Measurements from ENCODE around the gene SPECC1. TPM values are rescaled to one million over a fixed set of nuclear protein-coding genes. Genes with fewer than 3 reads are reported as not detected.

The SPECC1 gene
- total RNA-seq, 1 donor from 2014 or later = 93.1 TPM

DNA sequence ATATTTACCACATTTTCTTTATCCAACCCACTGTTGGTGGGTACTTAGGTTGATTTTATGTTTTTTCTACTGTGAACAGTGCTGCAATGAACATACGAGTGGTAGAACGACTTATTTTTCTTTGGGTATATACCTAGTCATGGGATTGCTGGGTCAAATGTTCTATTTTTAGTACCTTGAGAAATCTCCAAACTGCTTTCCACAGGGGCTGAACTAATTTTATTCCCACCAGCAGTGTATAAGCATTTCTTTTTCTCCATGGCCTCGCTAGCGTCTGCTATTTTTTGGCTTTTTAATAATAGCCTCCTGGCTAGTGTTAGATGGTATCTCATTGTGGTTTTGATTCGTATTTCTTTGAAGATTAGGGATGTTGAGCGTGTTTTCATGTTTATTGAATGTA is 255.8 kb downstream of the SPECC1 start:
- Mint-ChIP-seq H3K27ac (no peak overlapping the region), H3K9me3 (peaks cover 2% of the 10 kb centered on the region), H3K4me3 (no peak overlapping the region), H3K4me1 (peaks cover 44% of the 10 kb centered on the region), H3K36me3 (peaks cover 30% of the 10 kb centered on the region), H3K27me3 (ENCODE audit: insufficient read depth, low read depth) (peaks cover 3% of the 10 kb centered on the region)
- peaks cover 7% of the 10 kb centered on the region for H3K4me1 ChIP-seq
- H3K27ac ChIP-seq = no peak overlapping the region
- H3K79me2 ChIP-seq (ENCODE audit: low read depth) = no peaks in the 10 kb centered on the region
- no peak overlapping the region for H3K4me2 ChIP-seq
- TF ChIP-seq EZH2phosphoT487 (IDR thresholded peaks at IDR 0.05) = no peak
- TF ChIP-seq, protein P1, sequence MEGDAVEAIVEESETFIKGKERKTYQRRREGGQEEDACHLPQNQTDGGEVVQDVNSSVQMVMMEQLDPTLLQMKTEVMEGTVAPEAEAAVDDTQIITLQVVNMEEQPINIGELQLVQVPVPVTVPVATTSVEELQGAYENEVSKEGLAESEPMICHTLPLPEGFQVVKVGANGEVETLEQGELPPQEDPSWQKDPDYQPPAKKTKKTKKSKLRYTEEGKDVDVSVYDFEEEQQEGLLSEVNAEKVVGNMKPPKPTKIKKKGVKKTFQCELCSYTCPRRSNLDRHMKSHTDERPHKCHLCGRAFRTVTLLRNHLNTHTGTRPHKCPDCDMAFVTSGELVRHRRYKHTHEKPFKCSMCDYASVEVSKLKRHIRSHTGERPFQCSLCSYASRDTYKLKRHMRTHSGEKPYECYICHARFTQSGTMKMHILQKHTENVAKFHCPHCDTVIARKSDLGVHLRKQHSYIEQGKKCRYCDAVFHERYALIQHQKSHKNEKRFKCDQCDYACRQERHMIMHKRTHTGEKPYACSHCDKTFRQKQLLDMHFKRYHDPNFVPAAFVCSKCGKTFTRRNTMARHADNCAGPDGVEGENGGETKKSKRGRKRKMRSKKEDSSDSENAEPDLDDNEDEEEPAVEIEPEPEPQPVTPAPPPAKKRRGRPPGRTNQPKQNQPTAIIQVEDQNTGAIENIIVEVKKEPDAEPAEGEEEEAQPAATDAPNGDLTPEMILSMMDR (IDR thresholded peaks at IDR 0.05) = no peak
- no peak for TF ChIP-seq EZH2 (IDR thresholded peaks at IDR 0.05)
- no peak for DNase-seq (ENCODE audit: low spot score)
- no peak overlapping the region for H2AFZ ChIP-seq (replicated peaks)
- H3K4me3 ChIP-seq = no peak overlapping the region
- no peaks in the 10 kb centered on the region for H3F3A ChIP-seq (ENCODE audit: low read depth)
- H3K9me3 ChIP-seq (ENCODE audit: low read depth) = no peaks in the 10 kb centered on the region
- no peak overlapping the region for H3K9ac ChIP-seq
- no peaks in the 10 kb centered on the region for H4K20me1 ChIP-seq (ENCODE audit: low read depth)
- no peaks in the 10 kb centered on the region for H3K27me3 ChIP-seq
- H3K36me3 ChIP-seq = no peaks in the 10 kb centered on the region

DNA sequence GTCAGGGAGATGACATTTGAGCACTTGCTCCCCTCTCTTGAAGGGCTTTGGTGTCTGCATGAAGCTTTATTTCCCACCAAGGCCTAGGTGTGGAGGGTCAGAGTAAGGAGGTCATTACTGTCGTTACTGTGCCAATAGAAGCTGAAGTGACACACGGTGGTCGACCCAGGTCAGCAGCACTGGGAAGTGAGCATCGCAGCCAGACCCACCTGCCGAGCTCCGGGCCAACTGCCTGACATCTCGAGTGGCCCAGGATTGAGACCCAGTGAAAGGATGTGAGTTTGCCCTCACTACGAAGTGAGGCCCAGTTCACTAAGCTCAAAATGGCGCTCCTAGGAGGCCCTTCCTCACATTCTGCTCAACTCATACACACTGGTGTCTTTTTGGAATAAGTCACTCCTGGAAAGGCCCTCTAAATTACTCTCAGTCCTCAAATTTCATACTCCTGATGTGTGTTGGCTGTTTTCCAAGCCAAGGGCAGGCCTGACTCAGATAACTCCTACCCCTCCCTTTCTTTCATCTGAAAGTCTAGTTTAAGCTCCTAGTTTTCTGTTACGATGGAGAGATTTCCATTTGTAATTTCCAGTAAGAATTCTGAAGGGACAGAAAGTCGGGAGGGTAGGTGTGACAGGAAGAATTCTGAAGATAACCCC is 257.8 kb downstream of the SPECC1 start:
- H3K4me2 ChIP-seq = no peak overlapping the region

DNA sequence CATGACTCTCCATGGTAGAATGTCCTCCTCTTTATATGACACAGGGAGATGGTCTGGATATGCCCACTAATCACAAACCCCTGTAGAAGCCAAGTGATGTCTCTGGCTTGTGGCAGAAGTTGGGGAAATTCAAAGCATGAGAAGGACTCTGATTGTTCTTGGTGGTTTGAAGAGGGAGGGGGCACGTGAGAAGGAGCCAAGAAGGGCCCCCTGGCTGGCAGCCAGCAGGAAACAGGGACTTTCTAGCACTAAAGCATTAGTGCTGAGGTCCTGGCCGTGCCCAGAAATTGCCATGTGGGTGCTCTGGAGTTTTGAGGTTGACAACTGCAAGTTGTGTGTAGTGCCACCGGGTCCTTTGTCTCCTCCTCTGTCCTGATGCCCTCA is 258.3 kb downstream of the SPECC1 start:
- peaks cover 22% of the 10 kb centered on the region for H3K36me3 Mint-ChIP-seq
- H2AFZ ChIP-seq (replicated peaks) = no peak overlapping the region
- peak overlapping the region; percentile 26 for H3K27ac Mint-ChIP-seq
- H3K9me3 ChIP-seq (ENCODE audit: low read depth) = no peaks in the 10 kb centered on the region
- H3K4me1 ChIP-seq = peaks cover 7% of the 10 kb centered on the region
- H3K36me3 ChIP-seq = no peaks in the 10 kb centered on the region
- H3F3A ChIP-seq (ENCODE audit: low read depth) = no peaks in the 10 kb centered on the region
- no peaks in the 10 kb centered on the region for H4K20me1 ChIP-seq (ENCODE audit: low read depth)
- no peak for DNase-seq (ENCODE audit: low spot score)
- peaks cover 2% of the 10 kb centered on the region for H3K9me3 Mint-ChIP-seq
- H3K9ac ChIP-seq = no peak overlapping the region
- no peak overlapping the region for H3K4me3 Mint-ChIP-seq
- no peak overlapping the region for H3K27ac ChIP-seq
- no peak overlapping the region for H3K4me2 ChIP-seq
- H3K79me2 ChIP-seq (ENCODE audit: low read depth) = no peaks in the 10 kb centered on the region
- no peaks in the 10 kb centered on the region for H3K27me3 ChIP-seq
- H3K4me1 Mint-ChIP-seq = peaks cover 46% of the 10 kb centered on the region
- H3K27me3 Mint-ChIP-seq (ENCODE audit: insufficient read depth, low read depth) = peaks cover 3% of the 10 kb centered on the region
- H3K4me3 ChIP-seq = no peak overlapping the region
- TF ChIP-seq, protein P1 (IDR thresholded peaks at IDR 0.05) = no peak
- TF ChIP-seq EZH2 (IDR thresholded peaks at IDR 0.05) (no peak), EZH2phosphoT487 (IDR thresholded peaks at IDR 0.05) (no peak)

More for the DNA sequence above, 257.8 kb downstream of the SPECC1 start:
- peaks cover 22% of the 10 kb centered on the region for H3K36me3 Mint-ChIP-seq
- no peak overlapping the region for H3K4me3 ChIP-seq
- no peaks in the 10 kb centered on the region for H3K79me2 ChIP-seq (ENCODE audit: low read depth)
- TF ChIP-seq EZH2phosphoT487 (IDR thresholded peaks at IDR 0.05) (no peak), EZH2 (IDR thresholded peaks at IDR 0.05) (no peak)
- TF ChIP-seq, protein P1 (IDR thresholded peaks at IDR 0.05) = no peak
- no peaks in the 10 kb centered on the region for H3K9me3 ChIP-seq (ENCODE audit: low read depth)
- H3K27me3 ChIP-seq = no peaks in the 10 kb centered on the region
- no peak for DNase-seq (ENCODE audit: low spot score)
- peaks cover 7% of the 10 kb centered on the region for H3K4me1 ChIP-seq
- H3K4me1 Mint-ChIP-seq = peaks cover 48% of the 10 kb centered on the region
- H3F3A ChIP-seq (ENCODE audit: low read depth) = no peaks in the 10 kb centered on the region
- H3K27ac ChIP-seq = no peak overlapping the region
- H3K9me3 Mint-ChIP-seq = peaks cover 2% of the 10 kb centered on the region
- no peak overlapping the region for H3K27ac Mint-ChIP-seq
- peaks cover 3% of the 10 kb centered on the region for H3K27me3 Mint-ChIP-seq (ENCODE audit: insufficient read depth, low read depth)
- no peaks in the 10 kb centered on the region for H4K20me1 ChIP-seq (ENCODE audit: low read depth)
- H3K36me3 ChIP-seq = no peaks in the 10 kb centered on the region
- no peak overlapping the region for H3K9ac ChIP-seq
- no peak overlapping the region for H3K4me3 Mint-ChIP-seq
- H2AFZ ChIP-seq (replicated peaks) = no peak overlapping the region
